ENCODE measurements around the gene OR5J2.

GRCh38 chr11:56207790-56208189, 31.4 kb downstream of the OR5J2 start:
- no peak for TF ChIP-seq CTCF (conservative IDR thresholded peaks at IDR 0.05)
- no peak for TF ChIP-seq ZFX (IDR thresholded peaks at IDR 0.05)
